CD4-positive, alpha-beta T cell treated with Interleukin-6 for 4 hours (primary cell): ENCODE results near the gene BRWD1.

Source experiments
- DNase-seq: peaks from one replicate; pipeline ENCODE4 v3.0.0-alpha.2; 2020; ENCODE audit warnings: mixed read lengths

Gene BRWD1

GRCh38 chr21:39313571-39314142 is at the start of gene BRWD1:
Gene BRWD1 (minus strand): TSS chr21:39313632. CDS start chr21:39313491, 141 bp downstream.
- peak; percentile 82 for DNase-seq

GRCh38 chr21:39362733-39363132 is 49.3 kb upstream of the BRWD1 start:
- no peak for DNase-seq

GRCh38 chr21:39359382-39359781 is 46.0 kb upstream of the BRWD1 start:
- DNase-seq, result no peak

GRCh38 chr21:39353295-39353694 is 39.9 kb upstream of the BRWD1 start:
- no peak for DNase-seq

- no peak for DNase-seq
These were observed 36.9 kb upstream of the BRWD1 start for GRCh38 chr21:39350094-39351005.

- DNase-seq, result peak; percentile 98
These were observed 36.0 kb upstream of the BRWD1 start for GRCh38 chr21:39349211-39350093.

- peak; percentile 71 for DNase-seq
These were observed 35.2 kb upstream of the BRWD1 start, which contains the start of gene HMGN1 for GRCh38 chr21:39348355-39349210. Gene HMGN1 (minus strand): TSS chr21:39349088. CDS start chr21:39348917, 171 bp downstream.

GRCh38 chr21:39348040-39348354 is 34.6 kb upstream of the BRWD1 start:
- no peak for DNase-seq

- DNase-seq, result no peak
These were observed 34.1 kb upstream of the BRWD1 start for GRCh38 chr21:39347537-39347936.

GRCh38 chr21:39346671-39347331 is 33.4 kb upstream of the BRWD1 start:
- no peak for DNase-seq

GRCh38 chr21:39346206-39346605 is 32.8 kb upstream of the BRWD1 start:
- no peak for DNase-seq

GRCh38 chr21:39345440-39345839 is 32.0 kb upstream of the BRWD1 start:
- no peak for DNase-seq

GRCh38 chr21:39344848-39345247 is 31.4 kb upstream of the BRWD1 start:
- no peak for DNase-seq

GRCh38 chr21:39341249-39341923 is 28.0 kb upstream of the BRWD1 start:
- DNase-seq, result no peak

- no peak for DNase-seq
These were observed 27.3 kb upstream of the BRWD1 start for GRCh38 chr21:39340687-39341086.

GRCh38 chr21:39339231-39339630 is 25.8 kb upstream of the BRWD1 start:
- no peak for DNase-seq

- no peak for DNase-seq
These were observed 23.1 kb upstream of the BRWD1 start for GRCh38 chr21:39336457-39337008.

GRCh38 chr21:39334611-39335010 is 21.2 kb upstream of the BRWD1 start:
- no peak for DNase-seq

GRCh38 chr21:39332175-39332574 is 18.7 kb upstream of the BRWD1 start:
- DNase-seq, result no peak

GRCh38 chr21:39330001-39330400 is 16.6 kb upstream of the BRWD1 start:
- no peak for DNase-seq

- no peak for DNase-seq
These were observed 14.3 kb upstream of the BRWD1 start for GRCh38 chr21:39327727-39328126.
